Stimulated activated CD4-positive, alpha-beta T cell treated with anti-CD3 and anti-CD28 coated beads, Interleukin-1b, Interleukin-23, amount 100 ng/mL, for 48 hours (primary cell): Measurements from ENCODE around the gene VCL.

Experiments
- DNase-seq: peaks from one replicate; pipeline ENCODE4 v3.0.0-alpha.2; 2020

VCL gene

GRCh38 chr10:74160013-74160412, 162.1 kb downstream of the VCL start:
- no peak for DNase-seq

GRCh38 chr10:74163319-74164068, 165.6 kb downstream of the VCL start:
- no peak for DNase-seq

GRCh38 chr10:74164716-74165529, 167.0 kb downstream of the VCL start:
- DNase-seq, result no peak

- no peak for DNase-seq
Measured at GRCh38 chr10:74165530-74165901, 167.6 kb downstream of the VCL start.

- no peak for DNase-seq
Measured at GRCh38 chr10:74167443-74167842, 169.5 kb downstream of the VCL start.
